GM13977 (cell line): ENCODE data around the gene SLC43A1.

Experiments used
- DNase-seq: peaks from one replicate; pipeline ENCODE4 v3.0.0; 2012; ENCODE audit warnings: low spot score
- in situ Hi-C: fragments of 300-500 bp; cut with MboI; formaldehyde crosslinking; loops from one replicate; pipeline ENCODE4 v1.12.0; 2022; ENCODE audit warnings: low sequenced_read_pairs, low pct_unique_long_range_greater_than_20kb, mixed read lengths, inconsistent platforms; ENCODE audit not compliant: unreplicated experiment
- TF ChIP-seq, protein P1 (sequence below): IDR thresholded peaks from 2 replicates; pipeline ENCODE4 v1.5.1; 2012; ENCODE audit warnings: mild to moderate bottlenecking, control low read depth; ENCODE audit not compliant: insufficient read depth; ENCODE audit errors: extremely low read depth, missing control alignments

The SLC43A1 gene

DNA sequence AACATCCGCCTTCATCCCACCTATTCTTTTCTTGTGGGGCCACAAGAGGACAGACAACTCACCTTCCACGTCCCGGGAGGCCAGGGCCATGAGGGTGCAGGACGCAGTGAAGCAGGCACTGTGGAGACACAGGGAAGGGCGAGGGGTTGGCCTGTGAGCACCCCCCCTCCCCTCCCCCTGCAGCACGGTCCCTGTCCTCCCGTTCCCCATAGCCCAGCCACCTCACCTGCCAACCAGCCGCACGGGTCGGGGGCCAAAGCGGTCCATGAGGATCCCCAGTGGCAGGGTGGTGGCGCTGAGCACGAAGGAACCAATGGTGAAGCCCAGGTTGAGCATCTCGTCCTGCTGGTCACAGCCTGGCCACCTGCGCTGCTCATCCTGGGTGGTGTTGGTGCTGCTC lies 14.6 kb downstream of the SLC43A1 start:
- no peak for DNase-seq
- in situ Hi-C loops: loop anchor here (25.0 kb wide), 1 partner anchor 139 kb away; no protein-coding TSS in a partner anchor
- TF ChIP-seq, protein P1, sequence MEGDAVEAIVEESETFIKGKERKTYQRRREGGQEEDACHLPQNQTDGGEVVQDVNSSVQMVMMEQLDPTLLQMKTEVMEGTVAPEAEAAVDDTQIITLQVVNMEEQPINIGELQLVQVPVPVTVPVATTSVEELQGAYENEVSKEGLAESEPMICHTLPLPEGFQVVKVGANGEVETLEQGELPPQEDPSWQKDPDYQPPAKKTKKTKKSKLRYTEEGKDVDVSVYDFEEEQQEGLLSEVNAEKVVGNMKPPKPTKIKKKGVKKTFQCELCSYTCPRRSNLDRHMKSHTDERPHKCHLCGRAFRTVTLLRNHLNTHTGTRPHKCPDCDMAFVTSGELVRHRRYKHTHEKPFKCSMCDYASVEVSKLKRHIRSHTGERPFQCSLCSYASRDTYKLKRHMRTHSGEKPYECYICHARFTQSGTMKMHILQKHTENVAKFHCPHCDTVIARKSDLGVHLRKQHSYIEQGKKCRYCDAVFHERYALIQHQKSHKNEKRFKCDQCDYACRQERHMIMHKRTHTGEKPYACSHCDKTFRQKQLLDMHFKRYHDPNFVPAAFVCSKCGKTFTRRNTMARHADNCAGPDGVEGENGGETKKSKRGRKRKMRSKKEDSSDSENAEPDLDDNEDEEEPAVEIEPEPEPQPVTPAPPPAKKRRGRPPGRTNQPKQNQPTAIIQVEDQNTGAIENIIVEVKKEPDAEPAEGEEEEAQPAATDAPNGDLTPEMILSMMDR: no peak

- in situ Hi-C loops: loop anchor here (25.0 kb wide), 1 partner anchor 138 kb away; no protein-coding TSS in a partner anchor
- DNase-seq: no peak
- TF ChIP-seq, protein P1: no peak
These were observed 15.0 kb downstream of the SLC43A1 start for GRCh38 chr11:57500515-57500914.

DNA sequence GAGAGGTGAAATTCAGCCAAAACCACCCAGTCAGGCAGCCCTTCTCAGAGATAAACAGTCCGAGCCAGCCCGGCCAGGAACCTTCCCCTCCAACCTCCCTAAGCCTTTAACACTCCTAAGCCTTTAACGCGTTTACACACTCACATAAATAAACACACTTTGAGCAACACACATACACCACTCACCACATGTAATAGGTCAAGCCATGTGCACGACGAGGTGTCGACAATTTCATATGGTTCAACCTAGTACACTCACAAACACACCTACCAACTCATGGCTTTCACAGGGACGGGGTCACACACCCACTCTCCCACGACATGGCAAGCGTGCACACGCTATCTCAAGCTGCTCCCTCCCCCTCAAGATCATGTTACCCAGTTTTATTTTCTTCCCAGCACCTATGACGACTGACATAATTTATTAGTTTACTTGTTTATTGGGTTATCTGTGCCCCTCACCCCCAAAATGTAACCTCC lies 15.5 kb downstream of the SLC43A1 start:
- in situ Hi-C loops: loop anchor here (25.0 kb wide), 1 partner anchor 138 kb away; no protein-coding TSS in a partner anchor
- DNase-seq: no peak
- TF ChIP-seq, protein P1: no peak

DNA sequence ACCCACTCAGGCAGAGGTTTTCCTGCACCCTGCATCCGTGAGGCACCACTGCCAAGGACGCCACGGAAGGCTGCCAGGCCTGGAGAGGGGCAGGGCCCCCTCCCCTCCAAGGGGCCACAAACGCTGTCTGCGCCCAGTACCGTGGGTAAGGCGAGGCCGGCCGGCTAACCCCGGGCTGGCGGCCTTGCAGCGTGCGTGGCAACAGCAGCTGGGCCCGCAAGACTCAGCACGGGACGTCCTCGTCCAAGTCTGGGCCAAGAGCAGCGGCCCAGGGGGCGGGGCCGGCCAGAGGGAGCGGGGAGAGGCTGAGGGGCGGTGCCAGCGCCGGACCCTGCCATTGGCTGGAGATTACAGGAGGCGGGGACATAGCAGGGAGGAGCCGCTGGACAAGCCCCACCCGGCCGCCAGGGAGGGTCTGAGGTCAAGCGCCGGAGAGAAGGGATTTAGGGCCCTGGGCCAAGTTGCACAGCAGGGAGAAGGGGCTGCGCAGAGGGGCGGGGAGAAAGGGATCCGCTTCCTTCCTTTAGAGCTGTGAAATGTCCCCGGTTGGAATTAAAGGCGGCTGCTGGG lies 16.0 kb downstream of the SLC43A1 start:
- TF ChIP-seq, protein P1: no peak
- in situ Hi-C loops: no loop called here
- peak; percentile 92 for DNase-seq

DNA sequence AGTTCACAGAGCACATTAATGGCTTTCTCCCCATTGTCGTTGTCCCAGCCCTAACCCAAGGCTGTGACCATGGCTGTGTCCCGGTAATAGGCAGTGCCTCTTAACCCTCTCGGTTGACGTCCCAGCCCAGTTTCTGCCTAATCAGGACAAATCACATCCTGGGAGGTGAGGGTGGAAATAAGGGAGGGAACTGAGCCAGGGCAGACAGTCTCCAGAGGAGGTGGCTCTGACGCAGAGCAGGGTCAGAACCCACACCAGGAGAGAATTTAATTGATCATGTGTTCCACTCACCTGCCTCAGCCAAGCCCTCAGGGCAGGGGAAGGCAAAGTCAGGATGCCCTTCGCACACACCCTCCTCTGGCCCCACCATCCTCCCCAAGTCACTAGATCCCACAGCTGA lies 17.0 kb downstream of the SLC43A1 start:
- TF ChIP-seq, protein P1: no peak
- in situ Hi-C loops: no loop called here
- DNase-seq: no peak

- TF ChIP-seq, protein P1: no peak
- no peak for DNase-seq
- in situ Hi-C loops: no loop called here
These were observed 17.9 kb downstream of the SLC43A1 start for GRCh38 chr11:57497303-57498247.
